Retinal pigment epithelial cell (primary cell): ENCODE measurements around the gene ZNF519.

Source experiments
- DNase-seq: peaks from one replicate; pipeline ENCODE4 v3.0.0-alpha.2; 2010; ENCODE audit warnings: low read depth
- H3K4me3 ChIP-seq: 2 replicates; pipeline ENCODE4 v1.5.1; 2011; ENCODE audit warnings: mild to moderate bottlenecking, low read length, control low read depth, moderate library complexity
- TF ChIP-seq, protein P1 (sequence below): conservative IDR thresholded peaks from 2 replicates; pipeline ENCODE4 v1.5.1; 2011; ENCODE audit warnings: low read depth, low read length, control low read depth, inconsistent platforms

The ZNF519 gene

DNA sequence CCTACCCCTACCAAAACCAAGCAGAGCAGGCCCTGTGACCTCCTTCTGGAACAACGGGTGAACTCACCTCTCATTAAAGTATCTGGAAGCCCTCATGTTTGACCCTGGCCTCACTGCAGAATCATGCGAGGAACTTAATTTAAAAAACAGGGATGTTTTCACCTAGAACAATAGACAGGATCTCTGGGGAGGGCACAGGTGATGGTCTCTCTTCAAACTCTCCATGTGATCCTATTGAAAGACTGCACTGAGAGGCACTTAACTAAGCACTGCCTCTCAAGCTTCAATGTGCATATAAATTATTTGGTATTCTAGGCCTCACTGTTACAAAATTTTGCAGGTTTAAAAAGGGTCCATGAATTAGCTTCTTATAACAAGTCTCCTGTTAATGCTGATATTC, 7.5 kb downstream of the ZNF519 start:
- TF ChIP-seq, protein P1, sequence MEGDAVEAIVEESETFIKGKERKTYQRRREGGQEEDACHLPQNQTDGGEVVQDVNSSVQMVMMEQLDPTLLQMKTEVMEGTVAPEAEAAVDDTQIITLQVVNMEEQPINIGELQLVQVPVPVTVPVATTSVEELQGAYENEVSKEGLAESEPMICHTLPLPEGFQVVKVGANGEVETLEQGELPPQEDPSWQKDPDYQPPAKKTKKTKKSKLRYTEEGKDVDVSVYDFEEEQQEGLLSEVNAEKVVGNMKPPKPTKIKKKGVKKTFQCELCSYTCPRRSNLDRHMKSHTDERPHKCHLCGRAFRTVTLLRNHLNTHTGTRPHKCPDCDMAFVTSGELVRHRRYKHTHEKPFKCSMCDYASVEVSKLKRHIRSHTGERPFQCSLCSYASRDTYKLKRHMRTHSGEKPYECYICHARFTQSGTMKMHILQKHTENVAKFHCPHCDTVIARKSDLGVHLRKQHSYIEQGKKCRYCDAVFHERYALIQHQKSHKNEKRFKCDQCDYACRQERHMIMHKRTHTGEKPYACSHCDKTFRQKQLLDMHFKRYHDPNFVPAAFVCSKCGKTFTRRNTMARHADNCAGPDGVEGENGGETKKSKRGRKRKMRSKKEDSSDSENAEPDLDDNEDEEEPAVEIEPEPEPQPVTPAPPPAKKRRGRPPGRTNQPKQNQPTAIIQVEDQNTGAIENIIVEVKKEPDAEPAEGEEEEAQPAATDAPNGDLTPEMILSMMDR: no peak
- H3K4me3 ChIP-seq: no peak overlapping the region
- no peak for DNase-seq

GRCh38 chr18:14122097-14122496, 10.1 kb downstream of the ZNF519 start:
- H3K4me3 ChIP-seq: no peak overlapping the region
- DNase-seq: no peak
- TF ChIP-seq, protein P1: no peak

GRCh38 chr18:14120926-14121325, 11.3 kb downstream of the ZNF519 start:
- H3K4me3 ChIP-seq: no peak overlapping the region
- TF ChIP-seq, protein P1: no peak
- no peak for DNase-seq

- no peak for DNase-seq
- H3K4me3 ChIP-seq: no peak overlapping the region
- TF ChIP-seq, protein P1: no peak
These were observed 14.6 kb downstream of the ZNF519 start for GRCh38 chr18:14117606-14118005.

DNA sequence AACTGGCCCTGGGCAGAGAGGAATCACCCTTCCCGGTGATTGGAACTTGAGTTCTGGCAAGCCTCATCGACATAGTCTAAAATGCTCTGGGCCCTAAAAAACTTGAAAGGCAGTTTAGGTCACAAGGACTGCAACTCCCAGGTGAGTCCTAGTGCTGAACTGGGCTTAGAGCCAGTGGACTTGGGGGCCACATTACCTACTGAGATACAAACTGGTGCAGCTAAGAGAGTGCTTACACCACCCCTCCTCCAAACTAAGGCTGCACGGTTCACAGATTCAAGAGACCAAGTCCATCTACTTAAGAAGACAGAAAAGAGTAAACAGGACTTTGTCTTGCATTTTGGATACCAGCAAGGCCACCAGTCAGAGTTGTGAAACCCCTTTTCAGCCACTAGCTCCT, 25.3 kb downstream of the ZNF519 start:
- no peak for DNase-seq
- TF ChIP-seq, protein P1: no peak
- H3K4me3 ChIP-seq: no peak overlapping the region

GRCh38 chr18:14104906-14105748, 27.1 kb downstream of the ZNF519 start:
- DNase-seq: no peak
- TF ChIP-seq, protein P1: no peak

DNA sequence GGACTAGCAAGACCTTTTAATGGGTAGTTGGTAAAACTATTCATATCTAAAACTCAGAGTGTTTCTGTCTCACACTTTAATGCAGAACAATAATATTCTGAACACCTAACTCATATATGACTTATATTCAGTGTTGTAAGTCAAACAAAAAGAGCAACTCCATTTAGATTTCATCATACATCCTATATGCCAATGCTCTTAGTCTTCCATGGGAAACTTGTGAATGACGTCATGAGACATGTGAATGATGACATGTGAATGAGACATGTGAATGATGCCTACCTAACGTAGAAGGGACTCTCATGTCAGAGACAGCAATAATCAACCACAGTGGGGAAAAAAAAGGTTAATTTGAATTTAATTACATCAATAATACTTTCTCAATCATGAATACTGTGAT, 28.0 kb downstream of the ZNF519 start:
- TF ChIP-seq, protein P1: no peak
- H3K4me3 ChIP-seq: no peak overlapping the region
- DNase-seq: no peak

More at GRCh38 chr18:14104906-14105748, 27.1 kb downstream of the ZNF519 start:
- no peak overlapping the region for H3K4me3 ChIP-seq
